NCI-H345 (cell line): ENCODE results near the gene KDM1A.

Source experiments
- DNase-seq: peaks from one replicate; lab custom pipeline; 2025; lab: John Stamatoyannopoulos, UW

The KDM1A gene

GRCh38 chr1:23110391-23110790 lies 91.1 kb downstream of the KDM1A start:
- DNase-seq = no peak

GRCh38 chr1:23111600-23112535 lies 92.6 kb downstream of the KDM1A start:
- no peak for DNase-seq

GRCh38 chr1:23114424-23115079 lies 95.3 kb downstream of the KDM1A start:
- no peak for DNase-seq

- no peak for DNase-seq
These were observed 97.1 kb downstream of the KDM1A start for GRCh38 chr1:23116216-23116836.

- no peak for DNase-seq
These were observed 97.8 kb downstream of the KDM1A start for GRCh38 chr1:23116921-23117699.

- no peak for DNase-seq
These were observed 99.1 kb downstream of the KDM1A start for GRCh38 chr1:23118407-23118806.

GRCh38 chr1:23118957-23119792 lies 99.9 kb downstream of the KDM1A start:
- DNase-seq = no peak

GRCh38 chr1:23120383-23120782 lies 101.1 kb downstream of the KDM1A start:
- no peak for DNase-seq

GRCh38 chr1:23122023-23122748 lies 102.9 kb downstream of the KDM1A start:
- no peak for DNase-seq

- DNase-seq = no peak
These were observed 103.5 kb downstream of the KDM1A start for GRCh38 chr1:23122796-23123195.

GRCh38 chr1:23123528-23123927 lies 104.3 kb downstream of the KDM1A start:
- DNase-seq = no peak

- DNase-seq = no peak
These were observed 105.2 kb downstream of the KDM1A start for GRCh38 chr1:23124259-23125026.

GRCh38 chr1:23125489-23125888 lies 106.2 kb downstream of the KDM1A start:
- no peak for DNase-seq

- DNase-seq = no peak
These were observed 106.9 kb downstream of the KDM1A start for GRCh38 chr1:23126200-23126599.

- DNase-seq = no peak
These were observed 107.5 kb downstream of the KDM1A start for GRCh38 chr1:23126801-23127200.

- DNase-seq = no peak
These were observed 110.6 kb downstream of the KDM1A start for GRCh38 chr1:23129846-23130245.

GRCh38 chr1:23132033-23132432 lies 112.8 kb downstream of the KDM1A start:
- no peak for DNase-seq
